ENCODE results near the gene BCAS3. TPM values are rescaled to one million over a fixed set of nuclear protein-coding genes. Genes with fewer than 3 reads are reported as not detected.

Gene BCAS3
- total RNA-seq, 1 donor from 2014 or later = 75.9 TPM

- TF ChIP-seq CTCF (IDR thresholded peaks at IDR 0.05) = no peak
- Histone ChIP-seq H3K36me3 (no peaks in the 10 kb centered on the region), H3K9me3 (no peaks in the 10 kb centered on the region), H3K27ac (no peak overlapping the region), H3K27me3 (no peaks in the 10 kb centered on the region), H3K4me3 (no peak overlapping the region), H3K4me1 (no peaks in the 10 kb centered on the region)
- intact Hi-C loops (cut with DNase I) = no loop called here
- no peak for DNase-seq (ENCODE audit: low spot score in 2 of 2)
Measured at GRCh38 chr17:61160204-61160603, 482.6 kb downstream of the BCAS3 start.

GRCh38 chr17:61160789-61161445 lies 483.3 kb downstream of the BCAS3 start:
- TF ChIP-seq CTCF (IDR thresholded peaks at IDR 0.05) = no peak
- no peak overlapping the region for H3K27ac ChIP-seq

GRCh38 chr17:61161615-61162134 lies 484.0 kb downstream of the BCAS3 start:
- intact Hi-C loops (cut with DNase I) = no loop called here
- no peaks in the 10 kb centered on the region for H3K27me3 ChIP-seq
- no peaks in the 10 kb centered on the region for H3K36me3 ChIP-seq
- H3K27ac ChIP-seq = no peak overlapping the region
- no peaks in the 10 kb centered on the region for H3K9me3 ChIP-seq
- no peak for DNase-seq (ENCODE audit: low spot score in 2 of 2)
- no peak overlapping the region for H3K4me3 ChIP-seq
- no peaks in the 10 kb centered on the region for H3K4me1 ChIP-seq
- no peak for TF ChIP-seq CTCF (IDR thresholded peaks at IDR 0.05)

More at GRCh38 chr17:61160789-61161445, 483.3 kb downstream of the BCAS3 start:
- H3K36me3 ChIP-seq = no peaks in the 10 kb centered on the region
- intact Hi-C loops (cut with DNase I) = no loop called here
- no peaks in the 10 kb centered on the region for H3K27me3 ChIP-seq
- no peaks in the 10 kb centered on the region for H3K4me1 ChIP-seq
- H3K4me3 ChIP-seq = no peak overlapping the region
- DNase-seq (ENCODE audit: low spot score in 2 of 2) = no peak
- no peaks in the 10 kb centered on the region for H3K9me3 ChIP-seq

GRCh38 chr17:61164517-61164916 lies 486.9 kb downstream of the BCAS3 start:
- no peaks in the 10 kb centered on the region for H3K9me3 ChIP-seq
- no peak for DNase-seq (ENCODE audit: low spot score in 2 of 2)
- H3K27ac ChIP-seq = no peak overlapping the region
- H3K4me3 ChIP-seq = no peak overlapping the region
- no peaks in the 10 kb centered on the region for H3K36me3 ChIP-seq
- H3K4me1 ChIP-seq = no peaks in the 10 kb centered on the region
- no peak for TF ChIP-seq CTCF (IDR thresholded peaks at IDR 0.05)
- H3K27me3 ChIP-seq = no peaks in the 10 kb centered on the region
- intact Hi-C loops (cut with DNase I) = no loop called here

GRCh38 chr17:61167075-61167474 lies 489.4 kb downstream of the BCAS3 start:
- H3K9me3 ChIP-seq = no peaks in the 10 kb centered on the region
- no peaks in the 10 kb centered on the region for H3K36me3 ChIP-seq
- intact Hi-C loops (cut with DNase I) = no loop called here
- TF ChIP-seq CTCF (IDR thresholded peaks at IDR 0.05) = no peak
- no peak overlapping the region for H3K4me3 ChIP-seq
- no peak for DNase-seq (ENCODE audit: low spot score in 2 of 2)
- H3K4me1 ChIP-seq = no peaks in the 10 kb centered on the region
- H3K27ac ChIP-seq = no peak overlapping the region
- H3K27me3 ChIP-seq = peaks cover 5% of the 10 kb centered on the region
